ENCODE measurements around the gene FH. TPM values are rescaled to one million over a fixed set of nuclear protein-coding genes. Genes with fewer than 3 reads are reported as not detected.

Gene FH
- total RNA-seq, 1 donor = 95.2 TPM

- H3K27me3 ChIP-seq (ENCODE audit: insufficient read depth, low read length) = no peaks in the 10 kb centered on the region
- no peaks in the 10 kb centered on the region for H3K36me3 ChIP-seq (ENCODE audit: insufficient read depth, low read length)
- DNase-seq (ENCODE audit: insufficient read length, low spot score, missing footprints) = no peak
- H3K4me2 ChIP-seq (ENCODE audit: insufficient read depth, low read length) = no peak overlapping the region
- no peaks in the 10 kb centered on the region for H3K9me3 ChIP-seq (ENCODE audit: low read depth, low read length)
- no peaks in the 10 kb centered on the region for H4K20me1 ChIP-seq (ENCODE audit: insufficient read depth, low read length)
- no peak overlapping the region for H2AFZ ChIP-seq (ENCODE audit: low read length)
- no peak overlapping the region for H3K4me3 ChIP-seq (ENCODE audit: insufficient read depth, low read length)
- no peaks in the 10 kb centered on the region for H3K79me2 ChIP-seq (ENCODE audit: insufficient read depth, low read length)
- TF ChIP-seq CTCF (IDR thresholded peaks at IDR 0.05; ENCODE audit: extremely low read depth, low read depth, low read length) = peak; percentile 56
- no peak overlapping the region for H3K27ac ChIP-seq (ENCODE audit: low read depth, low read length)
- H3K4me1 ChIP-seq (ENCODE audit: insufficient read depth, low read length) = peaks cover 25% of the 10 kb centered on the region
These were observed 34.0 kb downstream of the FH start for GRCh38 chr1:241485554-241485992.

GRCh38 chr1:241485145-241485544 is 34.4 kb downstream of the FH start:
- DNase-seq (ENCODE audit: insufficient read length, low spot score, missing footprints) = no peak
- Histone ChIP-seq H3K4me2 (ENCODE audit: insufficient read depth, low read length) (no peak overlapping the region), H3K9me3 (ENCODE audit: low read depth, low read length) (no peaks in the 10 kb centered on the region), H3K27ac (ENCODE audit: low read depth, low read length) (no peak overlapping the region), H3K36me3 (ENCODE audit: insufficient read depth, low read length) (no peaks in the 10 kb centered on the region), H2AFZ (ENCODE audit: low read length) (no peak overlapping the region), H3K4me3 (ENCODE audit: insufficient read depth, low read length) (no peak overlapping the region), H3K4me1 (ENCODE audit: insufficient read depth, low read length) (peaks cover 25% of the 10 kb centered on the region), H3K27me3 (ENCODE audit: insufficient read depth, low read length) (no peaks in the 10 kb centered on the region), H4K20me1 (ENCODE audit: insufficient read depth, low read length) (no peaks in the 10 kb centered on the region), H3K79me2 (ENCODE audit: insufficient read depth, low read length) (no peaks in the 10 kb centered on the region)
- TF ChIP-seq CTCF (IDR thresholded peaks at IDR 0.05; ENCODE audit: extremely low read depth, low read depth, low read length) = no peak

GRCh38 chr1:241482761-241483250 is 36.7 kb downstream of the FH start:
- Histone ChIP-seq H3K27me3 (ENCODE audit: insufficient read depth, low read length) (no peaks in the 10 kb centered on the region), H3K4me1 (ENCODE audit: insufficient read depth, low read length) (peaks cover 25% of the 10 kb centered on the region), H3K79me2 (ENCODE audit: insufficient read depth, low read length) (no peaks in the 10 kb centered on the region), H3K36me3 (ENCODE audit: insufficient read depth, low read length) (no peaks in the 10 kb centered on the region), H4K20me1 (ENCODE audit: insufficient read depth, low read length) (no peaks in the 10 kb centered on the region), H3K4me2 (ENCODE audit: insufficient read depth, low read length) (peak overlapping the region; percentile 54), H3K9me3 (ENCODE audit: low read depth, low read length) (no peaks in the 10 kb centered on the region), H2AFZ (ENCODE audit: low read length) (no peak overlapping the region), H3K27ac (ENCODE audit: low read depth, low read length) (peak overlapping the region; percentile 63), H3K4me3 (ENCODE audit: insufficient read depth, low read length) (peak overlapping the region; percentile 3)
- no peak for DNase-seq (ENCODE audit: insufficient read length, low spot score, missing footprints)
- TF ChIP-seq CTCF (IDR thresholded peaks at IDR 0.05; ENCODE audit: extremely low read depth, low read depth, low read length) = no peak

GRCh38 chr1:241479294-241479693 is 40.3 kb downstream of the FH start:
- H3K4me3 ChIP-seq (ENCODE audit: insufficient read depth, low read length) = no peak overlapping the region
- no peaks in the 10 kb centered on the region for H3K9me3 ChIP-seq (ENCODE audit: low read depth, low read length)
- H3K79me2 ChIP-seq (ENCODE audit: insufficient read depth, low read length) = no peaks in the 10 kb centered on the region
- no peak overlapping the region for H3K4me2 ChIP-seq (ENCODE audit: insufficient read depth, low read length)
- no peak overlapping the region for H3K27ac ChIP-seq (ENCODE audit: low read depth, low read length)
- DNase-seq (ENCODE audit: insufficient read length, low spot score, missing footprints) = no peak
- H4K20me1 ChIP-seq (ENCODE audit: insufficient read depth, low read length) = no peaks in the 10 kb centered on the region
- no peak for TF ChIP-seq CTCF (IDR thresholded peaks at IDR 0.05; ENCODE audit: extremely low read depth, low read depth, low read length)
- H3K4me1 ChIP-seq (ENCODE audit: insufficient read depth, low read length) = peaks cover 28% of the 10 kb centered on the region
- no peaks in the 10 kb centered on the region for H3K36me3 ChIP-seq (ENCODE audit: insufficient read depth, low read length)
- no peak overlapping the region for H2AFZ ChIP-seq (ENCODE audit: low read length)
- no peaks in the 10 kb centered on the region for H3K27me3 ChIP-seq (ENCODE audit: insufficient read depth, low read length)

Data from osteoblast (primary cell).